ACHN (cell line): Measurements from ENCODE around the gene GCSAM.

Experiments used
- DNase-seq: peaks from one replicate; pipeline ENCODE4 v3.0.0-alpha.2; 2015
- in situ Hi-C: cut with HindIII; loops from 2 replicates; pipeline ENCODE4 v1.10.0; 2017; ENCODE audit warnings: low sequenced_read_pairs, low pct_ligation_motif_present, low pct_unique_long_range_greater_than_20kb

GCSAM gene

GRCh38 chr3:112132975-112133448, at the start of gene GCSAM:
Gene GCSAM (minus strand): TSS chr3:112133248. CDS start chr3:112133120, 128 bp downstream.
- DNase-seq, result no peak
- in situ Hi-C loops, result no loop called here

DNA sequence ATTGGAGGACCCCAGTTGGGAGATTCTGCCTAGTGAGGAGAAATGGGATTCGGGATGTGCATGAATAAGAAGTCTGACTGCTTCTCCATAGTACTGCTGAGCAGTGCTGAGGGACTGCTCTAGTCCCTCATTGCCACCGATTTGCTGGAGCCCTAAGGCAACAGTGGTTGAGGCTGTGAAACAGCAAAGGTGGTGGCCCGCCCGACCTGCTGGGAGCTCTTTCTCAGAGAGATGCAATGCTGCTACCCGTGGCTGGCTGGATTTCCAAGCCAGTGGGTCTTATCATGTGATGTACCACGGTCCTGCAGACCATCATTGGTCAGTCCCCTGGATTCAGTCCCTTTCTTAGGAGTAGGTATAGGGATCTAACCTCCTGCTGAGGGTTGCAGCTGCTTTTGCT, 42.6 kb upstream of the GCSAM start:
- DNase-seq, result no peak
- in situ Hi-C loops, result no loop called here

- in situ Hi-C loops, result no loop called here
These were observed 42.0 kb upstream of the GCSAM start for GRCh38 chr3:112175037-112175436.

GRCh38 chr3:112171144-112171543, 38.1 kb upstream of the GCSAM start:
- in situ Hi-C loops, result no loop called here
- DNase-seq, result no peak

More at GRCh38 chr3:112175037-112175436, 42.0 kb upstream of the GCSAM start:
- DNase-seq, result no peak

DNA sequence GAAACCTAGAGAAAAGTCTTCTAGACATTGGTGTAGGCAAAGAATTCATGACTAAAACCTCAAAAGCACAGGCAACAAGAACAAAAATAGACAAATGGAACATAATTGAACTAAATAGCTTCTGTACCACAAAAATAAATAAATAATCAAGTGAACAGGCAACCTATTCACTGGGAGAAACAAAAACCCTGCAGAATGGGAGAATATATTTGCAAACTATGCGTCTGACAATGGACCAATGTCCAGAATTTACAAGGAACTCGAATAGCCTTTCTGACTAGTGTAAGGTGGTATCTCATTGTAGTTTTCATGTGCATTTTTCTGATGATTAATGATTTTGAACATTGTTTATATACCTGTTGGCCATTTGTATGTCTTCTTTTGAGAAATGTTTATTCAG, 37.0 kb upstream of the GCSAM start:
- in situ Hi-C loops, result no loop called here

GRCh38 chr3:112167758-112168157, 34.7 kb upstream of the GCSAM start:
- DNase-seq, result no peak
- in situ Hi-C loops, result no loop called here

More for the DNA sequence above, 37.0 kb upstream of the GCSAM start:
- DNase-seq, result no peak

- DNase-seq, result no peak
- in situ Hi-C loops, result no loop called here
These were observed 16.1 kb upstream of the GCSAM start for GRCh38 chr3:112149136-112149535.

- in situ Hi-C loops, result no loop called here
- no peak for DNase-seq
These were observed 10.6 kb upstream of the GCSAM start for GRCh38 chr3:112143689-112144088.

- DNase-seq, result no peak
- in situ Hi-C loops, result no loop called here
These were observed 10.2 kb upstream of the GCSAM start for GRCh38 chr3:112143251-112143650.

- in situ Hi-C loops, result no loop called here
- DNase-seq, result no peak
These were observed 8.2 kb upstream of the GCSAM start for GRCh38 chr3:112141293-112141692.

DNA sequence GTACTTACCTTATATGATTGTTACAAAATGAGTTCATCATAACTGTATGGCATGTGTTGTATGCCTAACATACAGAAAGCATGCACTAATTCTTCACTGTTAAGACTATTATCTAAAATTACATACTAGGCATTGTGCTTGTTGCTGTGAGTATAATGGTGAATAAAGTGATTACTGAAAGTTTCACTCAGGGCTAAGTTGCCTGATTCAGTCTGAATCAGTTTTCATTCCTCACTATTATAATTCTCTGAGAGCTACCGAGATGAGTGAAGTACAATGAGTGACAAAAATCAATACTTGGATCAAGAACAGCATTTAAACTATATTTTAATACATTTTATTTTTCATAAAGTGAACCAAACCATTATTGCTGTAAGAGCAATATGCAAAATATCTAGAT, 7.5 kb upstream of the GCSAM start:
- in situ Hi-C loops, result no loop called here
- no peak for DNase-seq

DNA sequence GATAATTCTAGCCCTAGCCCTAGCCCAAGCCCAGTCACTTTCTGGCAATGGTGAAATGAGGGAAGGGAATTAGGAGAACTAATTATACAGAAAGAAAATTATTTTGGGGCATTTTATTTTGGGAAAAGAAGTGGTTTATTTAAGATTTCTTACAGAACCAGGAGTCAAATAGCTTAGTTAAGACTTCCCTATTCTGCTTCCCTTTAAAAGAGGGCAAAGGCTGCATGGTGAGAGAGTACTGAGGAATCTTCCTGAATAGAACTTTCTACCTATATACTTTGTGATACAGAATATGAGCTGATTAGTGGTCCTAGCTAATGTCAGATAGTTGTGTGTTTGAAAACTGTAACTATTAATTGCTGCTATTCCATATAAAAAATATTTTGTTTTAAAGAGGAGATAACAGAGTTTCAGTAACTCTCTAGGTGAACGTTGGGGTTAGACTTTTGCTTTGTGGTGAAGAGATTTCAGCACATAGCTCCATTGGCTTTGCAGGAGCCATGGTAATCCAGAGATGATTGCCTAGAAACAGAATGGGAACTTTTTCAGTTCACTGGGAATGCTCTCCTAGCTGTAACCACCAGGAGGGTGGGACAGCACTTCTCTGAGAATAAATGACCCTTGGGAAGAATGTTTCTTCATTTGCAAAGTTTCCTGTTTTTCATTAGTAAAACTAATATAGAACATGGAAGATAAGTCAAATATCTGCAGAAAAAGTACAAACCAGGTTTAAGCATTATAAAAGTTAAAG, 5.3 kb upstream of the GCSAM start:
- no peak for DNase-seq
- in situ Hi-C loops, result no loop called here

- DNase-seq, result no peak
- in situ Hi-C loops, result no loop called here
These were observed 4.7 kb upstream of the GCSAM start for GRCh38 chr3:112137781-112138180.

DNA sequence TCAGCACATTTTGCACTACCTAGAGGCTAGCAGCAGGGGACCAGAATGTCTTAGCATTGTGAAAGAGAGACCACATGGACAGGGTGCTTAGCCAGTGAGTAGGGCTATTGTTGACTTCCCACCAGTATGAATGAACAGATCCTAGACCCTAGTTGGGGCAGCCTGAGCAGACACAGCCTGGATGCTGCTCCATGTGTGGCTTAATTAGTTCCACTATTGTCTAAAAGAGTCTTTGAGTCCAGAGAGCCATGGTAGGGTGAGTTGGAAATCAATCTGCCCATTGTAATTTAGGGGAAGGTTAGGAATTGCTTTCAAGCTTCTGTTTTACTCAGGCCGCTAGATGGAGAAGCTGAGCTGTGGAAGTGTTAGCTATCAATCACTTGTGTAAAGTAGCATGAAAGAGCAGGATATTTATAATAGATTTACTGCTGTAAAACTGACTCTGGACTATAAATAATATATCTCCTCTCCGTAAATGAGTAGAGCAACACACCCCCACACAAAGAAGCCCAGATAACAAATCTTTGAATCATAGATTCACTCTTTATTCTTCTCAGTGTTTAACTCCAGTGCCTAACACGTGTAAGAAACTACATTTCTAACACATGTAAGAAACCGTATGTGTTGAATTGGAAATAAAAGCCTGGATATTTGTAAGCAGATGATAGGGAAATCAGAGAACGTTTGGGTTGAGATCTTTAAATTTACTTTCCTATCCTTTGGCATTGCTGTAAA, 4.1 kb upstream of the GCSAM start:
- peak; percentile 49 for DNase-seq
- in situ Hi-C loops, result no loop called here

DNA sequence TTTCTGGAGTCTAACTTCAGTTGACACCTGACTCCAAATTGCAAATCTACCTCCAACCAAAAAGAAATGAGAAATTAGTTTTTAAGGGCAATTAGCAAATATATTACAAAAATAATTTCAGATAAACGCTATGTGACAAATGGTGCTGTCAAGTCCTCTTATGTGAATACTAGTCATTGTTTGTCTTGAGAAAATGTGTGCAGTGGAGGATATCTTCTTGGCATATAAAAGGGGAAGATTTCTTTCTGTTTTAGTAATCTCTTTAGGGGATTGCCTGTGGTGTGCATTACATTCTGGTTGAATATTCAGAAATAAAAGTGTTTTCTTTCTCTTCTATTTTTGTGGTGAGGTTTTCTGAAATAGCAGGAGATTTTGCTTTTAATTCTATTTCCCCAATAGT, 3.0 kb upstream of the GCSAM start:
- DNase-seq, result no peak
- in situ Hi-C loops, result no loop called here

GRCh38 chr3:112134335-112135124, 1.5 kb upstream of the GCSAM start:
- DNase-seq, result no peak
- in situ Hi-C loops, result no loop called here

- no peak for DNase-seq
- in situ Hi-C loops, result no loop called here
These were observed 732 bp upstream of the GCSAM start for GRCh38 chr3:112133626-112134334.

GRCh38 chr3:112132554-112132953, 494 bp downstream of the GCSAM start:
- in situ Hi-C loops, result no loop called here
- no peak for DNase-seq

DNA sequence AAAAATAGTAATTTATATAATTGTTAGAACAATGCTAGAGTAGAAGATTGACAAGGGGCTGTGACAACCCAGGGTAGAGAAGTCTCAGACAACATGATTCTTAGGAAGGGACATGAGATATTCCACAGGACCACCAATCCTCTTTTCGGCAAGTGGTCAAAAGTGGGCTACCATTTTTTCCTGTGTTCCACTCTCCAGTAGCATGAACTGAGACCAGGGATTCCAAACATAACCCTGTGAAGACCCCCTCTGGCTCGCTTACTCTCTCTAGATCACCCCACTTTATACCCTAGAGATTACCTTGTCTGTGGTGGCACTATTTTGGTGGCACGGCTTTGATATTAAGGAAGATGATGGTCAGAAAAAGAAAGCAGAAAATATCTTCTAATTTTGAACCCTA, 960 bp downstream of the GCSAM start:
- in situ Hi-C loops, result no loop called here

More for the DNA sequence above, 960 bp downstream of the GCSAM start:
- DNase-seq, result no peak
